Measurements from ENCODE around the gene NKD1. TPM values are rescaled to one million over a fixed set of nuclear protein-coding genes. Genes with fewer than 3 reads are reported as not detected.

Gene NKD1
- polyA plus RNA-seq, 1 donor, result 5.3 TPM

DNA sequence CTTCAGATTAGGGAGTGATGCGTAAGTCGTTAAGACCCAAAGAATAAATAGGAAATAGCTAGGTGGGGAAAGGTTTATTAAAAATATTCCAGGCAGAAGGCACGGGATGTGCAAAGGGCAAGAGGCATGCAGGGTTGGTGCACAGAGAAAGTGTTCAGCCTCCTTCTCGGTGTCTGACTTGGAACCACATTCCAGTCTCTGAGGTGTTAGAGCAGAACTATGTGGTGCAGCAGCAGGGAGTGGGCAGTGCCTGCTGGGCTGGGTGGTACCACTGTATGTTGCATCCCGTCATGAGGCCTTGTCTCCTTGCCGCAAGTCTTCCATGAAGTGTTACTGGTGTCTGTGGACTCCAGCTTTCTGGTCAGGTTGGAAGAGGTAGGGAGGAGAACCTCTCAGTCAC is 11.1 kb downstream of the NKD1 start:
- H3K9me3 ChIP-seq (ENCODE audit: control insufficient read depth, low read depth, low read length), result no peaks in the 10 kb centered on the region
- DNase-seq, result no peak
- no peak overlapping the region for H3K27ac ChIP-seq (ENCODE audit: low read length)
- peaks cover 14% of the 10 kb centered on the region for H3K36me3 ChIP-seq (ENCODE audit: control insufficient read depth, insufficient read depth, low read length)
- H3K27me3 ChIP-seq (ENCODE audit: control insufficient read depth, insufficient read depth, low read length), result no peaks in the 10 kb centered on the region
- WGBS (ENCODE audit: insufficient coverage, low lambda C conversion rate), result 100% methylated on average over 2 of the region's 6 CpGs
- no peak overlapping the region for H3K4me3 ChIP-seq (ENCODE audit: low read length)
- peaks cover 10% of the 10 kb centered on the region for H3K4me1 ChIP-seq (ENCODE audit: control insufficient read depth, insufficient read depth, low read length)

DNA sequence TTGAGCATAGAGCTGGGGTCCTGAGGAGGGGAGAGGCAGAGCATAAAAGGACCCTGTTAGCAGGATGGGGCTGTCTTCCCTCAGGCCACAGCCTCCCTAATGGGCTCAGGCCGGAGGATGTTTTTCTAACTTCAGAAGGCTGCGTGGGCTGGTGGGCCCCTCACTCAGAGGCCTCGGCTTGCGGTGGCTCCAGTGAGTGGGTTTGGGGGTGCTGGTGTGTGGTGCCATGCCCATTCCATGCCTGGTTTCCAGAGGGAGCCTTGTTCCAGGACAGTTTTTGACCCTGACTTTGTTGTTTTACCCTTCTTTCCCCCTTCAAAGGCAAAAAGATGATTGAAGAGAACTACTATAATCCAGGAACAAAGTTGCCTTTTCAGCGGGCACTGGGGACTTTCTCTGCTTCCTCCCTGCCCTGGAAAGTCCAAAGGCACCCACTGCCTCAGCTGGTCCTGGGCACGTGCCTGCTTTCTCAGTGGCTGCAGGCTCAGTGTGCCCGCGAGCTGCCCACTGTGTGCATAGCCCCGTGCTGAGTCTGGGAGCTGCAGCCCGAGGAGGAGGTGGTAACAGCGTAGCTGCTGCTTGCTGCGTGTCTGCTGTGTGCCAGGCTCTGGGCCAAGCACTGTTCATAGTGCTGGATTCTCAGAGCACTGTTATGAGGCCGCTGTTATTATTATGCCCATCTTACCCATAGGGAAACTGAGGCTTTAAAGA is 11.8 kb downstream of the NKD1 start:
- Histone ChIP-seq H3K4me1 (ENCODE audit: control insufficient read depth, insufficient read depth, low read length) (peaks cover 10% of the 10 kb centered on the region), H3K27me3 (ENCODE audit: control insufficient read depth, insufficient read depth, low read length) (no peaks in the 10 kb centered on the region), H3K27ac (ENCODE audit: low read length) (no peak overlapping the region), H3K9me3 (ENCODE audit: control insufficient read depth, low read depth, low read length) (no peaks in the 10 kb centered on the region), H3K36me3 (ENCODE audit: control insufficient read depth, insufficient read depth, low read length) (peaks cover 11% of the 10 kb centered on the region), H3K4me3 (ENCODE audit: low read length) (no peak overlapping the region)
- no peak for DNase-seq
- no CpG with 5 or more reads among the region's 13 CpGs for WGBS (ENCODE audit: insufficient coverage, low lambda C conversion rate)

DNA sequence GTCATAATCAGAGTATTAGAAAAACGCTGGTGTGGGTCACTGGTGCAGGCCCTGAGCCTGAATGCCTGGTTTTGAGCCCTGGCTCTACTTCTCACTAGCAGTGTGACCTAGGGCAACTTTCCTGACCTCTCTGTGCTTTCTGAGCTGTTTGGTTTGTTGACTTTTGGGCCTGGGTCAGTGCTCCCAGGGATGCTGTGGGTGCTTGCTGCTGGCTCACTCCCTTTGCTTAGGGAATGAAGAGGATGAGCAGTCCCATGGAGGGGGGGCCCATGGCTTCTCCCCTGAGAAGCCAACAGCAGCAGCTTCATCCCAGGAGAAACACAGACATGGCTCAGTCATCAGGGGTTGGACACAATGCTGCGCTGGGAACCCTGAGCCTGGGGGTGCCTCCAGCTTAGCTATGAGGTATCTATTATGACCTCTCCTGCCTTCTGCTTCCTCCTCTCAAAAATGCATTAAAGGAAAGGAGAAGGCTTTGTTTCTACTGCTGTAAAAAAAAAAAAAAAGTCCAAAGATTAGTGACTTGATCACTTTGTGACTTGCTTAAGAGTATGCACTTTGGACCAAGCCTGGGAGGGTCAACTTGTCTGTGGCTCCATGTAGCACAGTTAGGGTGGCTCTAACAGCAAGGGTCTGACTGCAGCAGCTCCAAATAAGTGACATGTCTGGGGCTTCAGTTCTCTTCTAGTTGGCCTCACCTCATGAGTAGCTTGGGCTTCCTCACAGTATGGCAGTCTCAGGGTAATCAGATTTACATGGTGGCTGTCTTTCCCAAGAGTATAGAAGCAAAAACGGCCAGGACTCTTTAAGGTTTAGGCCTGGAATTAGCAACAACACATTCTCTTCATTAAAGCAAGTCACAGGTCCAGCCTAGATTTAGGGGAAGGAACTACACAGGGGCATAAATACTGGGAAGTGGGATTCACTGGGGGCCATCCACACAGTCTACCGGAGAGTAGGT is 13.0 kb downstream of the NKD1 start:
- Histone ChIP-seq H3K4me1 (ENCODE audit: control insufficient read depth, insufficient read depth, low read length) (peaks cover 10% of the 10 kb centered on the region), H3K27ac (ENCODE audit: low read length) (peak overlapping the region; percentile 27), H3K9me3 (ENCODE audit: control insufficient read depth, low read depth, low read length) (no peaks in the 10 kb centered on the region), H3K4me3 (ENCODE audit: low read length) (no peak overlapping the region), H3K27me3 (ENCODE audit: control insufficient read depth, insufficient read depth, low read length) (no peaks in the 10 kb centered on the region), H3K36me3 (ENCODE audit: control insufficient read depth, insufficient read depth, low read length) (peaks cover 7% of the 10 kb centered on the region)
- DNase-seq, result peak; percentile 77 to 87
- WGBS (ENCODE audit: insufficient coverage, low lambda C conversion rate), result no CpG with 5 or more reads among the region's 4 CpGs

DNA sequence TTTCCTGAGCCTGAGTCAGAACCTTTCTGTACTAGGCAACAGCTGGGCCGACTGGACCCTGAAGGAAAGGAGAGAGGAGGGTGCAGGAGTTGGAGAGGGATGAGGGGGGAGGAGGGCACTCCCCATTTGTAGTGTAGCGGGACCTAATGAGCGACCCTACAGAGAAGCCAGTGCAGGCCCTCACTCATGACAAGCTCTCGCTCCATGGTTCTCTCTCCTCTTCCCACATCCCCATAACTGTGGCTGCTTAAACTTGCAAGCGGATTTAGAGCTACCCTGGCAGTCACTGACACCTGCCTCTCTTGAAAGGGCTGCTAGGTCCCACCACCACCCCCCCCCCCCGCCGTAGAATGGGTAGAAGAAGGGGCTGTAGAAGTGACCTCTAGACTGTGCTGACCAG is 14.5 kb downstream of the NKD1 start:
- DNase-seq, result no peak
- H3K9me3 ChIP-seq (ENCODE audit: control insufficient read depth, low read depth, low read length), result no peaks in the 10 kb centered on the region
- H3K27ac ChIP-seq (ENCODE audit: low read length), result no peak overlapping the region
- no CpG with 5 or more reads among the region's 7 CpGs for WGBS (ENCODE audit: insufficient coverage, low lambda C conversion rate)
- no peaks in the 10 kb centered on the region for H3K27me3 ChIP-seq (ENCODE audit: control insufficient read depth, insufficient read depth, low read length)
- peaks cover 7% of the 10 kb centered on the region for H3K36me3 ChIP-seq (ENCODE audit: control insufficient read depth, insufficient read depth, low read length)
- H3K4me1 ChIP-seq (ENCODE audit: control insufficient read depth, insufficient read depth, low read length), result peaks cover 10% of the 10 kb centered on the region
- H3K4me3 ChIP-seq (ENCODE audit: low read length), result no peak overlapping the region

DNA sequence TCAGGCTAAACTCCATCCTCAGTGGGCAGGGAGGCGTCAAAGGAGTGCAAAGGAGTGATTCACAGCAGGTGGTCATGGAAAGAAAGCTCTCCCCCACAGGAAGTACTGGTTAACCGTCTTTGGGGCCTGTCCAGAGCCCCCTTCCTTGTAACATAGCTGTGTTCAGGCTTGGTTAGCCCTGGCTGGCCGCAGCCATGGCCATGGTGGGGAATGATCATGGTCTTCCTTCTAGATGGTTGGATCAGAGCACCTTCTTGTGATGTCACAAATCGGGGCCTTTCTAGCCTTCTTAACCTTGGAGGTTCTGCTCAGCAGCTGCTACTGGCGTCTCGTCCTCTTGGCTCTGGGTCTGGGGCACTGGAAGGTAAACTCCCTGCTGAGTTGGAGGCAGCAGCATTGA is 15.8 kb downstream of the NKD1 start:
- no CpG with 5 or more reads among the region's 6 CpGs for WGBS (ENCODE audit: insufficient coverage, low lambda C conversion rate)
- Histone ChIP-seq H3K9me3 (ENCODE audit: control insufficient read depth, low read depth, low read length) (no peaks in the 10 kb centered on the region), H3K27me3 (ENCODE audit: control insufficient read depth, insufficient read depth, low read length) (no peaks in the 10 kb centered on the region), H3K4me1 (ENCODE audit: control insufficient read depth, insufficient read depth, low read length) (peaks cover 10% of the 10 kb centered on the region), H3K36me3 (ENCODE audit: control insufficient read depth, insufficient read depth, low read length) (peaks cover 7% of the 10 kb centered on the region), H3K4me3 (ENCODE audit: low read length) (no peak overlapping the region), H3K27ac (ENCODE audit: low read length) (no peak overlapping the region)
- DNase-seq, result no peak

DNA sequence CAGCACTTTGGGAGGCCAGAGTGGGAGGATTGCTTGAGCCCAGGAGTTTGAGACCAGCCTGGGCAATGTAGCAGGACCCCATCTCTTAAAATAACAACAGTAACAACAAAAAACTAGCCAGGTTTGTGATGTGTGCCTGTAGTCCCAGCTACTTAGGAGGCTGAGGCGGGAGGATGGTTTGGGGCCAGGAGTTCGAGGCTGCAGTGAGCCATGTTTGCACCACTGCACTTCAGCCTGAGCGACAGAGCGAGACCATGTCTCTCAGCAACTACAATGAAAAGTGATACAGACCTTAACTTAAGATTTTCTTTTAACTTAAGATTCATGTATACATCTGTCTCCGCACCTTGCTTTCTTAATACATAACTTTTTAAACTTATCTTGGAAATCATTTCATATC is 17.2 kb downstream of the NKD1 start:
- H3K4me3 ChIP-seq (ENCODE audit: low read length), result no peak overlapping the region
- DNase-seq, result no peak
- no peak overlapping the region for H3K27ac ChIP-seq (ENCODE audit: low read length)
- H3K36me3 ChIP-seq (ENCODE audit: control insufficient read depth, insufficient read depth, low read length), result peaks cover 4% of the 10 kb centered on the region
- 72% methylated on average over 3 of the region's 5 CpGs for WGBS (ENCODE audit: insufficient coverage, low lambda C conversion rate)
- H3K9me3 ChIP-seq (ENCODE audit: control insufficient read depth, low read depth, low read length), result no peaks in the 10 kb centered on the region
- H3K27me3 ChIP-seq (ENCODE audit: control insufficient read depth, insufficient read depth, low read length), result no peaks in the 10 kb centered on the region
- peaks cover 10% of the 10 kb centered on the region for H3K4me1 ChIP-seq (ENCODE audit: control insufficient read depth, insufficient read depth, low read length)

DNA sequence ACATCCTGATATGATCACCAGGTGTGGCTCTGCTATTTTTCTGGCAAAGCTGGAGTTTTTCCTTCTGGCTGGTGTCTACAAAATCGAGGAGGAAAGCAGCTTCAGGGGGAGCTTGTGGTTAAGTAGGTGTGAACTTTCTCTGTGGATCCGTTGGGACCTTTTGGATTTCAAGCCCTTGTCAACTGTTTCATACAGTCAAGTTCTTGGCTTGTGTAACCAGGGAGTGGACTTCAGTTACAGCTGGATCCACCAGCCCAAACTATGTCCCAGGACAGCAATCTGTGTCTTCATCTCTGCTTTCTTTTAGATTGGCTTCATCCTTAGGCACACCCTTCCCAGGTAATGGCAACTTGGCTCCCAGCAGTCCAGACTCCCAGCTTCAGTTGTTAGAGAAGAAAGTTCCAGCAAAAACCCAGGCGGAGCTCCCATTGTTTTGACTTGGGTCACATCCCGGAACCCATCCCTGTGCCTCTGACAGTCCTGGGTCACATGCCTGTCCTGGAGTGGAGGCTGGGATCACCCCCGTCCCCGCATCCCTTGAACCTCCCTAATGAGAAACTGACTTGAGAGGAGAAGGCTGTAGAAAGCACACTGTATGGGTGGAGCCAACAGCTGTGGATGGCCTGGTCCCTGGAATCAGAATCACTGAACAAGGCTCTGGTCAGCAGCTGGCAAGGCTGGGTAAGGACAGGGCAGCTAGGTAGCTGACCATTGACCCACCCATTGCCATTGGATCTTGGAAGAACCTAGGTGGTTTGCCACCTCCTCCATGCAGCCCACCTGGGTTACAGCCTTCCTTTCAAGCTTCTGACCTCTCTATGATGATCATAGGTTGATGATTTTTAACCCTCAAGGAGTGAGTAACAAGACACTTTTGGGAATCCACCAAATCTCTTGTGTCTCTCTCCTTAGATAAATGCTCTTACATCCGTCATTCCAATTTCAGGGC is 18.1 kb downstream of the NKD1 start:
- H3K27ac ChIP-seq (ENCODE audit: low read length), result no peak overlapping the region
- H3K4me1 ChIP-seq (ENCODE audit: control insufficient read depth, insufficient read depth, low read length), result peaks cover 6% of the 10 kb centered on the region
- no peak for DNase-seq
- 100% methylated on average over 1 of the region's 7 CpGs for WGBS (ENCODE audit: insufficient coverage, low lambda C conversion rate)
- H3K9me3 ChIP-seq (ENCODE audit: control insufficient read depth, low read depth, low read length), result no peaks in the 10 kb centered on the region
- no peak overlapping the region for H3K4me3 ChIP-seq (ENCODE audit: low read length)
- H3K36me3 ChIP-seq (ENCODE audit: control insufficient read depth, insufficient read depth, low read length), result peaks cover 4% of the 10 kb centered on the region
- no peaks in the 10 kb centered on the region for H3K27me3 ChIP-seq (ENCODE audit: control insufficient read depth, insufficient read depth, low read length)

DNA sequence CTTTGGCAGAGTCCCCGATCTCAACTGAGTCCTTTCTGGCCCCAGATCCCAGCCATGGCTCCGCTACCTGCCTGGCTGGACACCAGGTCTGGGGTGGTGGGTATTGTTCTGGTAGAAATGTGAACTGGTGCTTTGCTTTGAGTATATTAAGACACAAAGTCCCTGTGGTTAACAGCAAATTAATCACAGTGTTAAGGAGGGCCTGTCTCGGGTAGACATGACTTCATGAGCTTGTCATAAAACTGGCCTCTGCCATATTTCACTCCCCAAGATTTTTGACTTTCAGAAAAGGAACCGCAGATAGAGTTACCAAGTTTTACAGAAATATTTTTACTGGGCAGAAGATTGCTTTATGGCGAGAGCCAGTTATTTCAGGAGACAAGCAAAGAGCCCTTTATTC is 19.5 kb downstream of the NKD1 start:
- Histone ChIP-seq H3K9me3 (ENCODE audit: control insufficient read depth, low read depth, low read length) (no peaks in the 10 kb centered on the region), H3K27me3 (ENCODE audit: control insufficient read depth, insufficient read depth, low read length) (no peaks in the 10 kb centered on the region), H3K4me3 (ENCODE audit: low read length) (no peak overlapping the region), H3K36me3 (ENCODE audit: control insufficient read depth, insufficient read depth, low read length) (peaks cover 4% of the 10 kb centered on the region), H3K27ac (ENCODE audit: low read length) (no peak overlapping the region), H3K4me1 (ENCODE audit: control insufficient read depth, insufficient read depth, low read length) (no peaks in the 10 kb centered on the region)
- DNase-seq, result no peak
- WGBS (ENCODE audit: insufficient coverage, low lambda C conversion rate), result no CpG with 5 or more reads among the region's 5 CpGs

DNA sequence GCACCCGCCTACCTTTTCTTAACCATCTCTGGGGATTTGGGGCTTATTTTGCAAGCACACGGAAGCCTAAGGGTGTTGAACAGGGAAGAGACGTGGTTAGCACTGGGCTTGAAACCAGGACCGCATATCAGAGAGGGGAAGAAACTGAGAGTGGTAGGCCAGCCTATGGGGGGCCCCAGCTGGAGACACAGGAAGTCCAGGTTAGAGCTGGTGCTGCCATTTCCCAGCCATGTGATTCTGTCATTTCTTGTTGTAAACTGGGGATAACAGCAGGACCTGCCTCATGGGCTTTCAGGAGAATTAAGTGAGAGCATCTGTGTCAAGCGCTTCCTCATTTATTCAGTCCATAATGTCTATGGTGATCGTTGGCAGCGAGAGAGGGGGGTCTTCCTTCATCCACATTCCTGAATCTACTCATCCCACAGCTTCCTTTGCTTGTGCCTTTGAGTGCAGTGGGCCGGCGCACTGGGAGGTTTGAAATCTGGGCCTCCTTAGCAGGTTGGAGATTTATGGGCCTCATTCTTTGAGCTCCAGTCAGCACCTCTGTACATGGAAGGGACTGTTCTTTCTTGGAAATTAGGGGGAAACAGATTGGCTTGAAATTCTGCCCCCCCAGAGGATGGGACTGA is 20.1 kb downstream of the NKD1 start:
- H3K4me3 ChIP-seq (ENCODE audit: low read length), result no peak overlapping the region
- DNase-seq, result no peak
- H3K9me3 ChIP-seq (ENCODE audit: control insufficient read depth, low read depth, low read length), result no peaks in the 10 kb centered on the region
- no peaks in the 10 kb centered on the region for H3K27me3 ChIP-seq (ENCODE audit: control insufficient read depth, insufficient read depth, low read length)
- H3K4me1 ChIP-seq (ENCODE audit: control insufficient read depth, insufficient read depth, low read length), result no peaks in the 10 kb centered on the region
- no peak overlapping the region for H3K27ac ChIP-seq (ENCODE audit: low read length)
- 100% methylated on average over 1 of the region's 9 CpGs for WGBS (ENCODE audit: insufficient coverage, low lambda C conversion rate)
- peaks cover 4% of the 10 kb centered on the region for H3K36me3 ChIP-seq (ENCODE audit: control insufficient read depth, insufficient read depth, low read length)
